ENCODE results near the gene PDK3. TPM values are rescaled to one million over a fixed set of nuclear protein-coding genes. Genes with fewer than 3 reads are reported as not detected.

The PDK3 gene
- total RNA-seq, 1 experiment from 2014 or later, result 47.3 TPM

GRCh38 chrX:24435060-24435459 lies 30.0 kb upstream of the PDK3 start:
- Histone ChIP-seq H2BK15ac (ENCODE audit: low read depth, low read length) (no peak overlapping the region), H2BK20ac (ENCODE audit: low read depth, low read length, poor library complexity, severe bottlenecking) (no peak overlapping the region), H3K23me2 (ENCODE audit: insufficient read length, low read depth, low read length, poor library complexity, severe bottlenecking) (no peaks in the 10 kb centered on the region), H2BK120ac (ENCODE audit: low read depth, low read length, poor library complexity, severe bottlenecking) (no peak overlapping the region), H3K79me2 (ENCODE audit: insufficient read depth, low read length) (no peaks in the 10 kb centered on the region), H2AK5ac (ENCODE audit: insufficient read length, low read length) (no peak overlapping the region), H2BK5ac (ENCODE audit: insufficient read length, low read length) (no peak overlapping the region), H4K5ac (ENCODE audit: insufficient read length, low read depth, low read length) (no peak overlapping the region), H3K14ac (ENCODE audit: insufficient read depth, low read length) (no peak overlapping the region), H4K8ac (replicated peaks; ENCODE audit: insufficient read length, low read depth, low read length) (no peak overlapping the region), H3K27ac (ENCODE audit: insufficient read length, low read depth, low read length) (no peak overlapping the region), H3K4me1 (ENCODE audit: insufficient read depth, low read length) (peaks cover 2% of the 10 kb centered on the region; the same call in 1 of the 2 replicates), H3K4ac (ENCODE audit: low read depth, low read length) (no peak overlapping the region), H3K56ac (ENCODE audit: insufficient read length, low read depth, low read length) (no peak overlapping the region), H3T11ph (ENCODE audit: low read length) (no peak overlapping the region), H3K4me2 (ENCODE audit: insufficient read depth, insufficient read length, low read length) (no peak overlapping the region), H3K79me1 (ENCODE audit: insufficient read depth, low read depth, low read length, poor library complexity, severe bottlenecking) (no peaks in the 10 kb centered on the region), H3K9ac (ENCODE audit: extremely low read depth, insufficient read length, low read length) (no peak overlapping the region), H2AFZ (ENCODE audit: low read length) (no peak overlapping the region), H3K18ac (ENCODE audit: insufficient read length, low read depth, low read length) (no peak overlapping the region), H3K27me3 (ENCODE audit: insufficient read depth, low read length) (no peaks in the 10 kb centered on the region; the same call in 1 of the 2 replicates), H2BK12ac (ENCODE audit: insufficient read length, low read depth, low read length) (no peak overlapping the region), H3K23ac (ENCODE audit: insufficient read length, low read depth, low read length) (no peak overlapping the region), H4K20me1 (ENCODE audit: control insufficient read depth, insufficient read depth, insufficient read length) (no peaks in the 10 kb centered on the region), H4K91ac (ENCODE audit: insufficient read length, low read depth, low read length) (no peak overlapping the region), H3K9me3 (ENCODE audit: control insufficient read depth, low read depth, low read length) (no peaks in the 10 kb centered on the region)
- peaks cover 6 to 17% of the 10 kb centered on the region in 2 experiments for H3K4me1 Mint-ChIP-seq
- peaks cover 46% of the 10 kb centered on the region for H3K27me3 Mint-ChIP-seq (ENCODE audit: low read depth)
- H3K27ac Mint-ChIP-seq, result no peak overlapping the region
- TF ChIP-seq CTCF (conservative IDR thresholded peaks at IDR 0.05), result no peak
- DNase-seq, result no peak
- no peaks in the 10 kb centered on the region for H3K9me3 Mint-ChIP-seq
- no peak overlapping the region for H3K4me3 Mint-ChIP-seq
- H3K36me3 Mint-ChIP-seq (ENCODE audit: insufficient read depth in 1 of 3, low read depth in 3 of 3), result no peaks in the 10 kb centered on the region

Measured in H9 (cell line).